Right forelimb (tissue), 1 donor: ENCODE data around the gene VPS13C.

Source experiments
- DNase-seq: peaks from one replicate; pipeline ENCODE4 v3.0.0-alpha.2; 2018

Gene VPS13C

GRCh38 chr15:61936528-61937195 lies 123.6 kb downstream of the VPS13C start:
- no peak for DNase-seq

GRCh38 chr15:61935493-61935892 lies 124.8 kb downstream of the VPS13C start:
- DNase-seq = no peak

GRCh38 chr15:61929452-61929851 lies 130.8 kb downstream of the VPS13C start:
- no peak for DNase-seq

- no peak for DNase-seq
Measured at GRCh38 chr15:61923173-61923572, 137.1 kb downstream of the VPS13C start.

GRCh38 chr15:61921093-61921492 lies 139.2 kb downstream of the VPS13C start:
- no peak for DNase-seq

- no peak for DNase-seq
Measured at GRCh38 chr15:61917457-61917856, 142.8 kb downstream of the VPS13C start.

GRCh38 chr15:61916104-61916503 lies 144.1 kb downstream of the VPS13C start:
- no peak for DNase-seq

- no peak for DNase-seq
Measured at GRCh38 chr15:61915640-61916039, 144.6 kb downstream of the VPS13C start.

- no peak for DNase-seq
Measured at GRCh38 chr15:61910839-61911369, 149.3 kb downstream of the VPS13C start.

- DNase-seq = no peak
Measured at GRCh38 chr15:61908241-61908640, 152.0 kb downstream of the VPS13C start.

- no peak for DNase-seq
Measured at GRCh38 chr15:61907753-61908086, 152.5 kb downstream of the VPS13C start.

- no peak for DNase-seq
Measured at GRCh38 chr15:61906961-61907752, 153.1 kb downstream of the VPS13C start.

- no peak for DNase-seq
Measured at GRCh38 chr15:61893146-61893545, 167.1 kb downstream of the VPS13C start.

GRCh38 chr15:61892140-61892539 lies 168.1 kb downstream of the VPS13C start:
- no peak for DNase-seq

- DNase-seq = no peak
Measured at GRCh38 chr15:61890106-61890505, 170.1 kb downstream of the VPS13C start.

GRCh38 chr15:61889706-61890105 lies 170.5 kb downstream of the VPS13C start:
- no peak for DNase-seq

GRCh38 chr15:61888074-61888780 lies 172.0 kb downstream of the VPS13C start:
- no peak for DNase-seq

GRCh38 chr15:61880084-61880483 lies 180.2 kb downstream of the VPS13C start:
- DNase-seq = no peak

GRCh38 chr15:61879219-61879618 lies 181.0 kb downstream of the VPS13C start:
- DNase-seq = no peak

- DNase-seq = no peak
Measured at GRCh38 chr15:61871926-61872522, 188.2 kb downstream of the VPS13C start.

GRCh38 chr15:61869656-61870055 lies 190.6 kb downstream of the VPS13C start:
- DNase-seq = no peak

- no peak for DNase-seq
Measured at GRCh38 chr15:61861962-61862361, 198.3 kb downstream of the VPS13C start.

GRCh38 chr15:61857169-61857829 lies 202.9 kb downstream of the VPS13C start:
- no peak for DNase-seq
